Measurements from ENCODE around the gene MPRIP.

MPRIP gene

GRCh38 chr17:17071531-17072360, 29.5 kb downstream of the MPRIP start:
- DNase-seq (ENCODE audit: low spot score): no peak

GRCh38 chr17:17072546-17072945, 30.3 kb downstream of the MPRIP start:
- no peak for DNase-seq (ENCODE audit: low spot score)

- no peak for DNase-seq (ENCODE audit: low spot score)
Observed at GRCh38 chr17:17073030-17073564, 30.8 kb downstream of the MPRIP start.

- DNase-seq (ENCODE audit: low spot score): no peak
Observed at GRCh38 chr17:17073581-17074403, 31.5 kb downstream of the MPRIP start.

- DNase-seq (ENCODE audit: low spot score): no peak
Observed at GRCh38 chr17:17075125-17075781, 33.0 kb downstream of the MPRIP start.

GRCh38 chr17:17076066-17076465, 33.8 kb downstream of the MPRIP start:
- no peak for DNase-seq (ENCODE audit: low spot score)

- DNase-seq (ENCODE audit: low spot score): no peak
Observed at GRCh38 chr17:17077101-17077500, 34.8 kb downstream of the MPRIP start.

GRCh38 chr17:17077861-17078732, 35.8 kb downstream of the MPRIP start:
- DNase-seq (ENCODE audit: low spot score): no peak

GRCh38 chr17:17078832-17079231, 36.6 kb downstream of the MPRIP start:
- DNase-seq (ENCODE audit: low spot score): no peak

- no peak for DNase-seq (ENCODE audit: low spot score)
Observed at GRCh38 chr17:17079336-17079735, 37.1 kb downstream of the MPRIP start.

GRCh38 chr17:17079761-17080160, 37.5 kb downstream of the MPRIP start:
- no peak for DNase-seq (ENCODE audit: low spot score)

- no peak for DNase-seq (ENCODE audit: low spot score)
Observed at GRCh38 chr17:17080181-17080631, 37.9 kb downstream of the MPRIP start.

GRCh38 chr17:17080781-17081180, 38.5 kb downstream of the MPRIP start:
- no peak for DNase-seq (ENCODE audit: low spot score)

GRCh38 chr17:17081304-17081940, 39.2 kb downstream of the MPRIP start:
- DNase-seq (ENCODE audit: low spot score): no peak

- no peak for DNase-seq (ENCODE audit: low spot score)
Observed at GRCh38 chr17:17082878-17083277, 40.6 kb downstream of the MPRIP start.

- no peak for DNase-seq (ENCODE audit: low spot score)
Observed at GRCh38 chr17:17084317-17084835, 42.1 kb downstream of the MPRIP start.

GRCh38 chr17:17084941-17085340, 42.7 kb downstream of the MPRIP start:
- no peak for DNase-seq (ENCODE audit: low spot score)

- DNase-seq (ENCODE audit: low spot score): no peak
Observed at GRCh38 chr17:17086585-17086984, 44.3 kb downstream of the MPRIP start.

GRCh38 chr17:17087424-17088015, 45.3 kb downstream of the MPRIP start:
- no peak for DNase-seq (ENCODE audit: low spot score)

- DNase-seq (ENCODE audit: low spot score): no peak
Observed at GRCh38 chr17:17088086-17088485, 45.8 kb downstream of the MPRIP start.
